PFSK-1 (cell line): ENCODE results near the gene GCLC.

Experiments
- FOXP2 ChIP-seq: optimal IDR thresholded peaks from 2 replicates; pipeline ENCODE3; 2011; ENCODE audit warnings: borderline replicate concordance, control low read depth, inconsistent platforms; ENCODE audit not compliant: insufficient read depth; ENCODE audit errors: extremely low read length, extremely low read depth
- POLR2AphosphoS5 ChIP-seq: IDR thresholded peaks from 2 replicates; pipeline ENCODE4 v1.6.1; 2012; ENCODE audit warnings: low read depth, mild to moderate bottlenecking, control low read depth, low read length, moderate library complexity
- SIN3A ChIP-seq: IDR thresholded peaks from 2 replicates; pipeline ENCODE4 v1.6.1; 2012; ENCODE audit warnings: mild to moderate bottlenecking, low read length, moderate library complexity, borderline replicate concordance; ENCODE audit not compliant: insufficient read depth
- TAF1 ChIP-seq: IDR thresholded peaks from 2 replicates; pipeline ENCODE4 v1.6.1; 2012; ENCODE audit warnings: low read length, control low read depth, borderline replicate concordance; ENCODE audit not compliant: insufficient read depth
- TF ChIP-seq, protein P1 (sequence below), 2 experiments: IDR thresholded peaks; 2 replicates each; pipeline versions ENCODE4 v1.6.1 to v1.8.0; 2011 to 2012; ENCODE audit warnings: low read depth in 2 of 2, low read length in 2 of 2, control low read depth in 1 of 2, inconsistent platforms in 1 of 2, mild to moderate bottlenecking in 1 of 2, moderate library complexity in 1 of 2; ENCODE audit not compliant: insufficient read depth in 1 of 2

DNA sequence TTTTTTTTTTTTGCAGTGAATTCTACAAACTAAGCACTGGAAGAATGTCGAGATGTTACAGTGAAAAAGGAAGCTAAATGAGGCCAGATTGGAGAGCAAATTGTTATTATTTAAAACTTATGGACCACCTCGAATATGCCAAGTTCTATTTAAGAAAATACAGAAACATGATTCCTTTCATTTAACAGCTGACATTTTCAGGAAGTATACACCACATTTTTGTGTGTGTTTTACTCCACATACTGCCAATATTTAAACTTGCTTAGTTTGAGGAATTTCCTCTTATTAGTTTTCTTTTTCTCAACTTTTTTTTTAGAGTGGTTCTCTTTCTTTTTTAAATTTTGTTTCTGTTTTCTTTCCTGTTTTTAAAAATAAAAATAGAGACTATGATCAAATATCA, 37.0 kb upstream of the GCLC start:
- TF ChIP-seq TAF1 (no peak), POLR2AphosphoS5 (no peak), SIN3A (no peak), FOXP2 (no peak)
- TF ChIP-seq, protein P1, sequence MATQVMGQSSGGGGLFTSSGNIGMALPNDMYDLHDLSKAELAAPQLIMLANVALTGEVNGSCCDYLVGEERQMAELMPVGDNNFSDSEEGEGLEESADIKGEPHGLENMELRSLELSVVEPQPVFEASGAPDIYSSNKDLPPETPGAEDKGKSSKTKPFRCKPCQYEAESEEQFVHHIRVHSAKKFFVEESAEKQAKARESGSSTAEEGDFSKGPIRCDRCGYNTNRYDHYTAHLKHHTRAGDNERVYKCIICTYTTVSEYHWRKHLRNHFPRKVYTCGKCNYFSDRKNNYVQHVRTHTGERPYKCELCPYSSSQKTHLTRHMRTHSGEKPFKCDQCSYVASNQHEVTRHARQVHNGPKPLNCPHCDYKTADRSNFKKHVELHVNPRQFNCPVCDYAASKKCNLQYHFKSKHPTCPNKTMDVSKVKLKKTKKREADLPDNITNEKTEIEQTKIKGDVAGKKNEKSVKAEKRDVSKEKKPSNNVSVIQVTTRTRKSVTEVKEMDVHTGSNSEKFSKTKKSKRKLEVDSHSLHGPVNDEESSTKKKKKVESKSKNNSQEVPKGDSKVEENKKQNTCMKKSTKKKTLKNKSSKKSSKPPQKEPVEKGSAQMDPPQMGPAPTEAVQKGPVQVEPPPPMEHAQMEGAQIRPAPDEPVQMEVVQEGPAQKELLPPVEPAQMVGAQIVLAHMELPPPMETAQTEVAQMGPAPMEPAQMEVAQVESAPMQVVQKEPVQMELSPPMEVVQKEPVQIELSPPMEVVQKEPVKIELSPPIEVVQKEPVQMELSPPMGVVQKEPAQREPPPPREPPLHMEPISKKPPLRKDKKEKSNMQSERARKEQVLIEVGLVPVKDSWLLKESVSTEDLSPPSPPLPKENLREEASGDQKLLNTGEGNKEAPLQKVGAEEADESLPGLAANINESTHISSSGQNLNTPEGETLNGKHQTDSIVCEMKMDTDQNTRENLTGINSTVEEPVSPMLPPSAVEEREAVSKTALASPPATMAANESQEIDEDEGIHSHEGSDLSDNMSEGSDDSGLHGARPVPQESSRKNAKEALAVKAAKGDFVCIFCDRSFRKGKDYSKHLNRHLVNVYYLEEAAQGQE (IDR thresholded peaks at IDR 0.05; ENCODE audit: insufficient read depth in 1 of 2, low read depth in 2 of 2, low read length in 2 of 2): no peak
